Gastrocnemius medialis (tissue), 4 donors: ENCODE results near the gene THADA.

Experiments
- POLR2A ChIP-seq, 2 donors: fragments of 450-650 bp; IDR thresholded peaks; one replicate each; pipeline ENCODE4 v1.6.1; 2017; ENCODE audit warnings: antibody characterized with exemption in 2 of 2, mild to moderate bottlenecking in 2 of 2, moderate library complexity in 2 of 2
- TF ChIP-seq, protein P1 (sequence below), 5 experiments: fragments of 450-650 bp in 3 of 5; fragments of 200-600 bp in 2 of 5; sonication (generic) in 2 of 5; IDR thresholded peaks in 4 of 5; conservative IDR thresholded peaks in 1 of 5; 1 replicate in 4 of 5; 2 replicates in 1 of 5; pipeline ENCODE4 v1.5.1; 2016 to 2019; ENCODE audit warnings: antibody characterized with exemption in 5 of 5, mild to moderate bottlenecking in 3 of 5, moderate library complexity in 3 of 5

DNA sequence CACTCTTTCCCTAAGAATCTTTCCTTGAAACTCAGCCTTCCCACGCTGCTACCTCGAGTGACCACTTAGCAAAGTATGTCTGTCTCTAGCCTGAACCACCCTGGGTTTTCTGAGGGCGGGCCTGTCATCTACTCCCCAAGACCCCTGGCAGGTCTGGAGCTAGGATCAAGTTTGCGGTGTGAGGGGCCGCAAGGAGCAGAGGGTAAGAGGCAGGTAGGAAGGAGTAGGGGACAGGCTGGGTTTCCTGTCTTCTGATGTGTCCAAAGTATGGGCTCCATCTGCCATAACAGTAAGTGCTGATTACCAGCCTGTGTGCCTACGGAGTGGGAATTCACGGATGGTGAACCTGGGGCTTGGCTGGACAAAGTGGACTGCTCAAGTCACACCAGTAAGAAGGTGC, 394.8 kb downstream of the THADA start:
- no peak for TF ChIP-seq POLR2A (IDR thresholded peaks at IDR 0.05)
- TF ChIP-seq, protein P1, sequence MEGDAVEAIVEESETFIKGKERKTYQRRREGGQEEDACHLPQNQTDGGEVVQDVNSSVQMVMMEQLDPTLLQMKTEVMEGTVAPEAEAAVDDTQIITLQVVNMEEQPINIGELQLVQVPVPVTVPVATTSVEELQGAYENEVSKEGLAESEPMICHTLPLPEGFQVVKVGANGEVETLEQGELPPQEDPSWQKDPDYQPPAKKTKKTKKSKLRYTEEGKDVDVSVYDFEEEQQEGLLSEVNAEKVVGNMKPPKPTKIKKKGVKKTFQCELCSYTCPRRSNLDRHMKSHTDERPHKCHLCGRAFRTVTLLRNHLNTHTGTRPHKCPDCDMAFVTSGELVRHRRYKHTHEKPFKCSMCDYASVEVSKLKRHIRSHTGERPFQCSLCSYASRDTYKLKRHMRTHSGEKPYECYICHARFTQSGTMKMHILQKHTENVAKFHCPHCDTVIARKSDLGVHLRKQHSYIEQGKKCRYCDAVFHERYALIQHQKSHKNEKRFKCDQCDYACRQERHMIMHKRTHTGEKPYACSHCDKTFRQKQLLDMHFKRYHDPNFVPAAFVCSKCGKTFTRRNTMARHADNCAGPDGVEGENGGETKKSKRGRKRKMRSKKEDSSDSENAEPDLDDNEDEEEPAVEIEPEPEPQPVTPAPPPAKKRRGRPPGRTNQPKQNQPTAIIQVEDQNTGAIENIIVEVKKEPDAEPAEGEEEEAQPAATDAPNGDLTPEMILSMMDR (IDR thresholded peaks at IDR 0.05 in 4 of 5, conservative IDR thresholded peaks at IDR 0.05 in 1 of 5): no peak
